Stimulated activated CD8-positive, alpha-beta memory T cell treated with anti-CD3 and anti-CD28 coated beads, Interleukin-4, amount 100 ng/mL, for 4 hours (primary cell): Measurements from ENCODE around the gene ADD3.

Source experiments
- DNase-seq, 2 donors: peaks; one replicate each; pipeline ENCODE4 v3.0.0-alpha.2; 2020; ENCODE audit warnings: low read depth in 2 of 2, low spot score in 1 of 2

Gene ADD3

DNA sequence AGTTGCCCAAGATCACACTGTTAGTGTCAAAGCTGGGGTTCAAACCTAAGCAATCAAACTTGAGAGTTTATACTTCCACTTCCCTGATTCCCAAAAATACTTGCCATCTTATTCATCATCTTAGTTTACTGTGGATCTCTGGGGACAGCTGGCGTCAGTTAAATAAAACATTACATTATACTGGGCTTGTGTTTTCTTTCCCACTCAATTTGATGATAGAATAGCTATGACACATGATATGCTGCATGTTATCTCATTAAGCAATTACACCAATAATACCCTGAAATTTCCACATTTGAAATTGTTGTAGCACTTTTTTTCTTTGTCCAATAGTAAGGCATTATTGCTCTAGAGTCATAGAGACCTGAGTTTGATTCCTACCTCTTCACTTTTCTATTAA, 136.7 kb downstream of the ADD3 start:
- no peak for DNase-seq

DNA sequence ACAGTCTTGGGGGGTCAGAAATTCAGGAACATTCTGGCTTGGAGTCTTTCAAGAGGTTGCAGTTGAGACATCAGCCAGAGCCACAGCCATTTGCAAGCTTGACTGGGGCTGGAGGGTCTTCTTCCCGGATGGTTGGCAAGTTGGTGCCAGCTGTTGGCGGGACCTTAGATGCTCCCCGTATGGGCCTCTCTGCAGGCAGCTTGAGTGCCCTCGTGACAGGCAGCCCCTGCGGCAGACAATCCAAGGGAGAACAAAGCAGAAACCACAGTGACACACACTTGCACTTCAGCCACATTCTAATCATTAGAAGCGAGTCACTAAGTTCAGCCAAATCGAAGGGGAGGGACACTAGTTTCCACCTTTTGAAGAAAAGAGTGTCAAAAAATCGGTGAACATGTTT, 140.2 kb downstream of the ADD3 start:
- DNase-seq = no peak

DNA sequence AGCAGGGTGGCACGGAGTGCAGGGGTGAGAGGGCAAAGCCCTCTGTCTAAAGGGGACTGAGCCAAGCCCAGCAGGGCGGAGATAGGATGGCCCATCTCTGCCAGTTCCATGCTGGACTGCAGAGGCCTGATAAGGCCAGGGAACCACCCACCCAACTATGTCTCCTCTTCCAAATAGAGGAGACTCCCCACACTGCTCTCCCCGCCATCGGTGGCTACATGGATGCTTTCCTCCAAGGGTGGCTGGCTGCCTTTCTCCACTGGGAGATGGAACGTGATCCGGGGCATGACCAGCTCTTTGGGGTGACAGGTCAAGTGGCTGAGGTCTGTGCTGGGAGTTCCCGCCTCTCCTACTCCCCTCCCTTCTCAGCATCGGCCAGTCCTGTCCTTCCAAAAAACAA, 141.5 kb downstream of the ADD3 start:
- no peak for DNase-seq

DNA sequence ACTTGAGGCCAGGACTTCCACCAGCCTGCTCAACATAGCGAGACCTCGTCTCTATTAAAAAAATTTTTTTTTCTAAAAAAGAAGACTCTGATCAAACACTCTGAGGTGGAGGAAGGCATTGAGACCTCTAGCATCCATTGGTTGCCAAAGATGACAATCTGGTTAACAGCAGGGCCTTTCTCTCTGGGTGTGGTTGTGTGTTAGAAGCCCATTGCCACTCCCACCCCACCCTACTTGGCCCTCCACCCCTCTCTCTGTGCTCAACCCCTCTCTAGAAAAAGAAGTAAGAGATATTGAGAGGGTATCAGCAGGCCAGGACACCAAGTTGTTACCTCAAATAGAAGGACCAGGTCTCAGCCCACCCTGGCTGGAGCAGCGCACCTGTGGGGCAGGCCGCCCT, 142.3 kb downstream of the ADD3 start:
- DNase-seq = no peak

DNA sequence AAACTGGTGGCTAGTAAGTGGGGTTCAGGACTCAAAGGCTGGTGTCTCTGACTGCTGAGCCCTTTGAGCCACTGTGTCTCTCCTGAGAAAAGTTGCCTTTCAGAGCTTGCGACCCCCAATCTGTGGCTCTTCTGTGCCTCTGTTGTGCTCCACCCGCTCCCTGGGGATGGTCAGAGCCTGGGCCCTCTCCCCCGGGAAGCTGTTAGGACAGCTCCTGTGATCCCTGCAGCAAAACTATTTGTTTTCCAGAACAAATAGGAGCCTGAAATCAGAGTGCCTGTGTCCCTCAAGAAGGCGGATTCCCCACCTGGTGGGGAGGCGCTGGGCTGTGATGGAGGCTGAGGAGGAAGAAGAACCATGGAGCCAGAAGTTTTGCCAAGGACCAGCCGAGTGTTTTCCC, 143.2 kb downstream of the ADD3 start:
- DNase-seq = no peak

DNA sequence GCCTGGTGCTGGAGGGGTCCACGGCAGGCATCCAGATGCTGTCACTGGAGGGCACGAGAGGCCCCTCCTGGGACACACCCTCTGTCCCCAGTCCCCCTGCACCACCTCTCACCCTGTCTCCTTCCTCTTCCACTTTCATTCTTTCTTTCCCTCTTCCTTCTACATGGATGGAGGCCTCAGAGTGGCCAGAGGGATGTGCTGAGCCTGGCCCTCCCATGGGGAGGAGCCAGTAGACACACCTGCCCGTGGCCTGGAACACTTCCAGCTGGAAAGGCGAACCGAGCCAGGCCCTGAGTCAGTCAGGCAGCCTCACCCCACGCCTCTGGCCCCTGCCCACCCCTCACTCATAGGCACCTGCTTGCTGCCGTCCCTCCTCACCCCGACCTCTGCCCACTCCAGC, 143.7 kb downstream of the ADD3 start:
- DNase-seq = no peak

DNA sequence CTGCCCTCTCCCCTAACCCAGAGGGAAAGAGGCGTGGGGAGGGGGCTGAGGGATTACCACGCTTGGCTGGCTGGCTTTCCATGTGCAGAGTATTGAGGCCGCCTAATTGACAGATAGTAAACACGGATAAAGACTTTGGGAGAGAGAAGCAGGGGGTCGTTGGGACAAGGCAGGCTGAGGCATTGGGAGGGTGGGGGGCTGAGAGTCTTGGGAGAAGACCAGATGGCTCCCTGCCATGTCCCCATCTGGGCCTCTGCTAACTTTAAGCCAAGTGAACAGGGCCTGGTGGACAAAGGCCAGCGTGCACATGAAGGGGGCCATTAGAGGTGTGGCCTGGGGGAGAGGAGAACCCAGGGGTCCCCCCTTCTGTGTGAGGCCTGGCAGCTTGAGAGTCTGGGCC, 144.2 kb downstream of the ADD3 start:
- no peak for DNase-seq

DNA sequence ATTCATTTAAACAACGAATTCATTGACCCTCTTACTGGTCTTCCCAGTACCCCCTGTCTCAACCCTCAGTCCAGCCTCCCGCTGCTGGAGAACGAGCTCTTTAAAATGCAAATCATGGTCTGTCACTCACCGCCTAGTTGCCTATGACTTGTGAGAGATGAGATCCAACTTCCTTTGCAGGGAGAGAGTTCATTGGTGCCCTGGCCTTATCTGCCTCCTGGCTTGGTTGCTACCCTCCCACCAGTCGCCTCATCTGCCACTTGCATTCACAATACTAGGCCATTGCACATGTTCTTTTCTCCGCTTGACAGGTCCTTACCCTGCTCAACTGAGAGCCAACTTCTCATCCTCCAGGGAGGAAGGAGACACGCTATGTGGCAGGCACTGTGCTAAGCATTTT, 145.6 kb downstream of the ADD3 start:
- DNase-seq = no peak

DNA sequence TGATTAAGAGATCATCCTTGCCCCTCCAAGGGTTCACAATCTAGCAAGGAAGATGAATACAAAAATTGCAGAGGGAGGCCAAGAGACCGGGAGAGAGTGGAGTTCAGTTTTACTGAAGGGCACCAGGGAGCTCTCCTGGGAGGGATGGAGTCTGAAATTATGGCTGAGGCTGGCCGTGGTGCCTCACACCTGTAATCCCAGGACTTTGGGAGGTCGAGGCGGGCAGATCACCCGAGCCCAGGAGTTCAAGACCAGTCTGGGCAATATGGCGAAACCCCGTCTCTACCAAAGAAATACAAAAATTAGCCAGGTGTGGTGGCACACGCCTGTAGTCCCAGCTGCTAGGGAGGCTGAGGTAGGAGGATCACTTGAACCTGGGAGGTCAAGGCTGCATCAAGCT, 148.3 kb downstream of the ADD3 start:
- no peak for DNase-seq

DNA sequence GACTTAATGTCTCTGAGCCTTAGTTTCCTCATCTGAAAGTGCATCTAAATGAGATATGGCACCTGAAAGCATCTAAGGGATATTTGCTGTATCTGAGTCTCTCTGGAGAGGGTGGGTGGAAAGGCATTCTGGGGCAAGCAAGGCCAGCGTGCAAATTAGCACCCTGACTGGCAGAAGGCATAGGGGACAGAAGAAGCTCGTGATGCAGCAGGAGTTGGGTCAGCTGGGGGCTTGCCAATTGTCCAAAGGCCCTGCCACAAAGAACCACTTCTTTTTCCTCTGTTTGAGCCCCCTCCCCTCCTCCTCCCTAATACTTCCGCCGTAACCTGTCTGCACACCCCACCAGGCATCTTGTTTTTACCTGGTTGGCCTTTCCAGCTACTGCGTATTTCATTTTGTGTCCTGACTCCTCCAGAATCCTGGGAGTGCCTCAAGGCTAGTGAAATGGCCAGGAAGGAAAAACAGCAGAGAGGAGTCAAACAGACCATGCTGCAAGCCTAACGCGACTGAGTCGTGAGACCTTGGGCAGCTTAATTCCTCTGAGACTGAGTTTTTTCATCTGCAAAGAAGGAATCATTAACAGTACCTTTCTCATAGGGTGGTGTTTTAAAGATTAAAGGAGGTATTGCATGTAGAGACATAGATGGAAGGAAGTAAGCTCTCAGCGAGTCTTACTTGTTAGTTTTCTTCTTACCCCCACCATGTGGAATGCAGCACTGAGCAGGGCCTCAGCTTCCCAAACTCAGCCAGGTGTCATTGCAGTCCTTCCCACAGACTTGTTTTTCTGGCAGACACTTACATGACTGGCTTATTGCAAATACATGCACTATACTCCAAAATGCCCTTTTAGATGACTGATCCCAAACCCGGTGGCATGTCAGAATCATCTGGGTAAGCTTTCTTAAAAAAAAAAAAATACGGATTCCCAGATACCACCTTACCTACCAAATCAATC, 150.5 kb downstream of the ADD3 start:
- DNase-seq = no peak

DNA sequence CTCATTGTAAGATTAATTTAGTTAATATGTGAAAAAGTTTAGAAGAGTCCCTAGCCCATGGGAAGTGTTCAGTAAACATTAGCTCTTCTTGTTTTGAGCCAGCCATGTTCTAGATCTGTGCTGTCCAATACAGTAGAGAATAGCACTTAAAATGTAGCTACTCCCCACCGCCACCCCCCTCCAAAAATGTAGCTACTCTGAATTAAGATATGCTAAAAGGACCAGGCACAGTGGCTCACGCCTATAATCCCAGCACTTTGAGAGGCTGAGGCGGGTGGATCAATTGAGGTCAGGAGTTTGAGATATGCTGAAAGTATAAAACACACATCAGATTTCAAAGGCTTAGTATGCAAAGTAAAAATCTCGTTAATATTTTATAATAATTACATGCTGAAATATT, 152.3 kb downstream of the ADD3 start:
- DNase-seq = no peak

DNA sequence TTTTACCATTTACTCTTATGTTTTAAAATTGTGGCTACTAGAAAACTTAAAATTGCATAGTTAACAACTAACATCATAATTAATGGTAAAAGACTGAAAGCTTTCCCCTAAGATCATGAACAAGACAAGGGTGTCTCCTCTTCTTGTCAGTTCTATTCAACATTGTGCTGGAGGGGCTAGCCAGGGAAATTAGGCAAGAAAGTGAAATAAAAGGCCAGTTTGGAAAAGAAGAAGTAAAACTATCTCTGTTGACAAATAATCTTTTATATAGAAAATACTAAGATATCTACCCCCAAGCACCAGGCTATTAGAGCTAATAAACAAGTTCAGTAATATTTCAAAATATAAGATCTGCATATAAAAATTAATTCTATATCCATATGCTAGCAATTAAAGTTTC, 152.7 kb downstream of the ADD3 start:
- no peak for DNase-seq

DNA sequence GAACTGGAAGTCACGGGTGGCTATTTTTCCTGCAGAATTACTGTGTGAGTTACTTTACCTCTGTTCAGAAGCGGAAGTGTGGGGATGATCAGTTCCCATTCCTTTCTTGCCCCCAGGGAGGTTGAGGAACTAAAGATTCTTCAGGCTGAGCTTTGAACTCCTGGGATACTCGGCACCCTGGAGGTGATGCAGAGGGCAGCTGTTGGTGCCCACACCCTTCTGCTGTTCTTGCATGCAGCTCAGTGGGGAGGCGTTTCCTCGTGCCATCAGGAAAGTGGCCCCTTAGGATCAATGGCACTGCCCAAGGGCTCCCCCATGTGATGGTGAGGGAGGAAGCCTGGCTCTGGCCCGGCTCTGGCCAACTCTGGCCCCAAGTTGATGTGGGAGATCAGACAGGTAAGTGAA, 155.0 kb downstream of the ADD3 start:
- no peak for DNase-seq

DNA sequence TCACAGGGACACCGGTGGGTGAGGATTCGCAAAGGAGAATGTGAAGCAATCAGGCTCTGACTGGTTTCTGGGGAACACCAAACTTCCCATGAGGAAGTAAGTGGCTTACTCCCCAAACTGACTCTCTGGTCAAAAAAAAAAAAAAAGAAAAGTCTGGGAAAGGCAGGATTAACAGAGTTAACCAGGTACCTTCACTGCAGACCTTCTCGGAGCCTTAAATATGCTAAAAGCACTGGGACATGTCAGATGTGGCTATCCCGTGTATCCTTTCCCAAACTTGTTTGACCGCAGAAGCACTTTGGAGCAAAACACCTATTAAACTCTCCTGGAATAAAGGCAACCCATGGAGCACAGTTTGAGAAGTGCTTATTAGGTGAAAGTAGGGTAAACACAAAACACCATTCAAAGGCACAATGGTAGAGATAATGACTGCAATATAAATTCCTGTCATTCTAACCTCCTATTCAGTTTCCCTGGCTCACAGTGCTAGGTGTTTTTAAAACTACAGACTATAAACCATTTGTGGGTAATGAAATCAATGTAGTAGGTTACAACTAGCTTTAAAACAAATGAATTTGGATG, 155.5 kb downstream of the ADD3 start:
- DNase-seq = no peak

DNA sequence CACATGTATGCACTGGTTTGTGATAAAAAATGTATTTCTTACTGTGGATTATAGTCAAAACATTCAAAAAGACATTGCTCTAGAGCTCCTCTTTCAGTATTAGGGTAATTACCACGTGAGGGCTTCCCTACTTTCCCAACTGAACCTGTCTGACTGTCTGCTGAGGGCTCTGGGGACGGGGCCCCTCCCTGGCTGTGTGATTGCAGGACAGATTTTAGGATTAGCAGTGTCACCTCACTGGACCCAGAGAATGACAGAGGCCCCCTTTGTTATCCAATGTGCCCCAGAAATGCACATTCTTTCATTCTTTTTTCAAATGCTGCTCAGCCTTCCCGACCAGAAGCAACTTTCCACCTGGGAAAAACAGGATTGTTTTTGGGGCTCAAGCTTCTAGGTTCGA, 156.1 kb downstream of the ADD3 start:
- no peak for DNase-seq

DNA sequence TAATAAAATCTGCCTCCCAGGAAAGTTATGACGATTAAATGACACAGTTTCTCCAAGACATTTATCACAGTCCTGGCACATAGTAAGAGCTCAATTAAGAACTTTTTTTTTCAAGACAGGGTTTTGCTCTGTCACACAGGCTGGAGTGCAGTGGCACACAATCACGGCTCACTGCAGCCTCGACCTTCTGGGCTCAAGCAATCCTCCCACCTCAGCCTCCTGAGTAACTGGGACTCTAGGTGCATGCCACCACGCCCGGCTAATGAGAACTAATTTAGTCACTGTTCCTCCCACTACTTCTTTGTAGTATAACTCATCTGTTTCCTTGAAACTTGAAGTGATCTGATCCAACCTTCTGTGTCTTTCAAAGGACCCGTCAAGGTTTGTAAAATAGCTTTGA, 157.5 kb downstream of the ADD3 start:
- DNase-seq = no peak

DNA sequence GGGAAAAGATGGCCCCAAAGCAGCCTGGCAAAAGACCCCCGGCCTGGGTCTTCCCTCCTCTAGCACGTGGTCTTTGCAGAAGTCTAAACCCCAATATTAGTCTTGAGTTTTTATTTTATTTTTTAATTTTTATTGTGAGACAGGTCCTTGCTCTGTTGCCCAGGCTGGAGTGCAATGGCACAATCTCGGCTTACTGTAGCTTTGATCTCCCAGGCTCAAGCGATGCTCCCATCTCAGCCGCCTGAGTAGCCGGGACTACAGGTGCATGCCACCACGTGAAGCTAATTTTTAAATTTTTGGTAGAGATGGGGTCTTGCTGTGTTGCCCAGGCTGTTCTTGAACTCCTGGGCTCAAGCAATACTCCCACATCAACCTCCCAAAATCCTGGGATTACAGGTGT, 159.4 kb downstream of the ADD3 start:
- no peak for DNase-seq

DNA sequence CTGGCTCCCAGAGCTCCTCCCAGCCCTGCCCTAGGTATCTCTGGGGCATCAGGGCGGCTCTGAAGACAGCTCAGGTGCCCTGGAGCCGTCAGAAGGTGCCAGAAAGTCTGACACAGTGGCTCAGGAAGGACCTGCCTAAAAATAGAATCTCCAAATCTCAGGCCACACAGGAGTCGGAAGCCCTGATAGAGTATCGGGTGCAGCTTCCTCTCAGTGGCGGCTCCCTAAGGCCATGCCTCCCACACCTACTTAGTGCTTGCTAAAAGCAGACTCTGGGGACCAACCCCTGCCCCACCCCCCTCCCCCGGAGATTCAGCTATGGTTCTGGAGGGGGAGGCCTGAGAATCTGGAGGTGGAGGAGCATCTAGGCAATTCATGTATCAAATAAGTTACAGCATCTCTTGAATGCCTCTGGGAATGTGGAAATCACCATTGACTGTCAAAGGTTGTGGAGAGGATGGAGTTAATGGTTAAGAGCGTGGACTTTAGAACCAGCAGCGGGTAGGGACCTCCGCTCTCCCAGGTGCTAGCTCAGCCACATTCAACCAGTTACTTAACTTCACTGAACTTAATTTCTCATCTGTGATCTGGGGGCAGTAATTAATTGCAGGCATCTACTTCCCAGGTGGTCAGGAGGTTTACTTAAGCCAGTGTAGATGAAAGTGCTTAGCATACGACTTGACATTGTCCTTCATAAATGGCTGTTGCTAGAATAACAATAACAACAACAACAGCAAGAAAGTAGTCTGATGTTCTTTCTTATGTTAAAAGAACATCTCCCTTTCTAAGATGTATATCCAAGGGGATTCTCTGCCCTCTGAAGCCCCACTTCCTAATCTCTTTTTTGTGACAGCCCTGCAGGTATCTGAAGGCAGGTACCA, 161.1 kb downstream of the ADD3 start:
- DNase-seq = no peak

DNA sequence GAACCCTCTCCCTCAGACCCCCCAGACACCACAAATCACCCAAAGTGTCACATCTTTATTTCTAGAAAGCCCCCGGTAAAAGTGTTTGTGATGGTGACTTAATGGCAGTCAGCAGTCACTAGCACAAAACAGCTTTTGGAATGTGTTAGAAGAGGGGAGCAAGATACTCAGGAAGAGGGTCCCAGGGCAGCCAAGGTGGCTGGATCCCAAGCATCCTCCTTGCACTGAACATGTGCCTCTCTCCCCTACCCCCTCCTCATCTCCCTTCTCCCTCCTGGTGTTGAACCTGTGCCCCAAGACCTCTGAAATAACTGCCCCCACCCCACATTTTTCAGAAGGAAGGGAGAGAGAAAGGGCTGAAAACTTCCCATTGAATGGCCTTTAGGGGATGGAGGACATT, 161.8 kb downstream of the ADD3 start:
- DNase-seq = no peak

DNA sequence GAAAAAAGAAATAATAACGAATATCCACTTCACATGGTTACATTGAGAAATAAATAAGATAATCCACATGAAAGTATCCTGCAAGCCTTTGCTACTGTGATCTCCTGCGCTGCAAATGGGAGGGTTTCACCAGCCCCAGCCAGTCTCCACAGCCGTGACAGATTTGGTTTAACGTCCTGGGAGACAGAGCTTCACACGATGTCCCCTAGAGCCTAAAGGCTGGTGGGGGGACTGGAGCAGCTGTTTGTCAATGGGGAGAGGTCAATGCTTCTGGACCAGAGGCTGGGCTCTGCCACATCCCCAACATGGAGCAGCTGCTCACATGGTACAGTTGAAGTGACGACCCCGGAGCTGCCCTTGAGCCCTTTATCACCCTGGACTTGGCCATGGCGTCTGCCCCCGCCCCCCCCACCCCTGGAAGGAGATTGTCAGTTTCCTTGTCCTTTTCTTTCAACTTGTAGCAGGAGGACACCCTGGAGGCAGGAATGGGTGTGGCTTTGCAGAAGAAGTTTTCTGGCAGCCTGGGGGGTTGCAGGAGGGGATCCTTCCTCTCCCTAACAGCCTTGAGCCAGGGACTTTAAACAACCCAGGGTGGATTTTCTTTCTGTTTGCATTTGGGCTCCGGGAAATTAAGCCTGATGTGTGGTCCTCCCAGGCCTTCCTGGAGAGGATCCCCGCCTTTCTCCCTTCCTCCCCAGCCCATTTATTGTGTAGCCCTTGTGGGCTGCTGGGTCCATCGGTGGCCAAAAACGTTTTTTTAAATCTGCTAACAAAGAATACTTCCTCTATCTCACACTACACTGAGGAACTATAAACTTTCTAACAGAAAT, 162.6 kb downstream of the ADD3 start:
- DNase-seq = no peak

DNA sequence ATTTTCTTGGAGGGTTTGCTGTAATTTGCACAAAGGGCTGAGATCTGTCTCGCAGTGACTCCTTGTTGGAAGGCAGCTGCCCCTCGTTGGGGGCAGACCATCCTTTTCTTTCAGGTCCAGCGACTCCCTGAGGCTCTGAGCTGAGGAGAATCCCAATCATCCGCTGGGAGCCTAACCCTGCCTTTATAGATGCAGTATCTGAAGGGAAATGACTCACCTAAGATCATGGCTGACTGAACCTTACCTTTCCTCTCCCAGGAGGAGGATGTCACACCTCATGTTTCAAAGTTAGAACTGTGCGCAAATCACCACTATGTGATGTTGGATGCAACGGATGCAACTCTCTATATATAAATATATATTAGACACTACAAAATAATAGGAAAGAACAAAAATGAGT, 163.2 kb downstream of the ADD3 start:
- no peak for DNase-seq
